ENCODE results near the gene KLRD1.
A peak's percentile ranks its signal among the peaks of the same experiment; 100 is the strongest.
"Not testable (repeated sequence)": the region's sequence is repeated elsewhere in the genome, so short reads cannot be mapped to it uniquely, and the experiment has no call there.

Gene KLRD1

GRCh38 chr12:10304161-10304574 lies 3.5 kb upstream of the KLRD1 start:
- TF ChIP-seq CTCF (conservative IDR thresholded peaks at IDR 0.05; ENCODE audit: low read depth, low read length), result no peak
- DNase-seq (ENCODE audit: low read depth), result no peak
- H3K4me3 ChIP-seq (ENCODE audit: low read length), result no peak overlapping the region

DNA sequence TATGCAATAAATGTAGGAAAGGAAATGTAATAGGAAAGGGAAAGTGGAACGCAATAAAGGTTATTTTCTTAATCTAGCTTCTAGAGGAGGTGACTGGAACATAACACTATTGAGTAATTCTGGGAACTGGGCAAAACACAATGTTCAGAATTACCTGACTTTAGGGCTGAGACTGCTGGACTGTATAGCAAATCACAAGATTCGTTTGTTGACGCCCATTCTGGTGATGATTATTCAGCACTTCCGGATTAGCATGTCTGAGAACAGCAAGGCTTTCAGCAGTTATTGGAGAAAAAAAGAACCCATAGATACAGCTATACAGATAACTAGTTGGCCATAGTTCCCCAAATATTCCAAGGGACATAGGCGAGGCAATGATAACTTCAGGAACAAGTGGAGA lies 2.3 kb upstream of the KLRD1 start:
- H3K4me3 ChIP-seq (ENCODE audit: low read length), result no peak overlapping the region
- DNase-seq (ENCODE audit: low read depth), result no peak
- TF ChIP-seq CTCF (conservative IDR thresholded peaks at IDR 0.05; ENCODE audit: low read depth, low read length), result no peak

DNA sequence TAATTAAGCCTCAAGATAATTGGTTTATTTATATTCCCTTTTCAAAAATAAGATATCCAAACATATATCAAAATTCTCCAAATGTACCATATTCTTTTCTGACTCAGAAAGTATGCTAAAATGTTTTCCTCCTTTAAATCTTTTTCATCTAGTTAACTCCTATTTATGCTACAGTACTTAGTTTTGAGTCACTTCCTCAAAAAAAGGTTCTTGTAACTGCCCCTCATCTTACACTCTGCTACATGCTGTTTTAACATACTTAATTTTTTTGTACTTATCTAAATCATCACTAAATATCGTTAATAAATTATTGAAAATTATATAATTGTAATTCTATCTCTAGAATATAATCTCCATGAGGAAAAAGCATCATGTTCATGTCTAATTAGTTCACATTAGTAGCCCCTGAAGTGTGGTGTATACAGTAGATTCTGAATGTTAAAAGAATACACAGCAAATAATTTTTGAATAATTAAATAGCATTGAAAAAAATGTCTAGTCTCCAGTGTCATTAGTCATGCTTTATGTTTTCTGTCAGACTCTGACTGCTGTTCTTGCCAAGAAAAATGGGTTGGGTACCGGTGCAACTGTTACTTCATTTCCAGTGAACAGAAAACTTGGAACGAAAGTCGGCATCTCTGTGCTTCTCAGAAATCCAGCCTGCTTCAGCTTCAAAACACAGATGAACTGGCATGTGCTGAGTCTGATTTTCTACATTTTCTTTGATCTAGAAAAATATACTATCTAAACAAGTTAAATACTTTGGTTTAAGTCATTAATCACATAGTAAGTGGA lies 3.5 kb downstream of the KLRD1 start:
- no peak overlapping the region for H3K4me3 ChIP-seq (ENCODE audit: low read length)
- TF ChIP-seq CTCF (conservative IDR thresholded peaks at IDR 0.05; ENCODE audit: low read depth, low read length), result no peak
- no peak for DNase-seq (ENCODE audit: low read depth)

GRCh38 chr12:10319388-10319787 lies 11.7 kb downstream of the KLRD1 start:
- DNase-seq (ENCODE audit: low read depth), result no peak
- no peak overlapping the region for H3K4me3 ChIP-seq (ENCODE audit: low read length)
- no peak for TF ChIP-seq CTCF (conservative IDR thresholded peaks at IDR 0.05; ENCODE audit: low read depth, low read length)

GRCh38 chr12:10320643-10321042 lies 13.0 kb downstream of the KLRD1 start:
- no peak for TF ChIP-seq CTCF (conservative IDR thresholded peaks at IDR 0.05; ENCODE audit: low read depth, low read length)
- no peak overlapping the region for H3K4me3 ChIP-seq (ENCODE audit: low read length)
- DNase-seq (ENCODE audit: low read depth), result no peak

DNA sequence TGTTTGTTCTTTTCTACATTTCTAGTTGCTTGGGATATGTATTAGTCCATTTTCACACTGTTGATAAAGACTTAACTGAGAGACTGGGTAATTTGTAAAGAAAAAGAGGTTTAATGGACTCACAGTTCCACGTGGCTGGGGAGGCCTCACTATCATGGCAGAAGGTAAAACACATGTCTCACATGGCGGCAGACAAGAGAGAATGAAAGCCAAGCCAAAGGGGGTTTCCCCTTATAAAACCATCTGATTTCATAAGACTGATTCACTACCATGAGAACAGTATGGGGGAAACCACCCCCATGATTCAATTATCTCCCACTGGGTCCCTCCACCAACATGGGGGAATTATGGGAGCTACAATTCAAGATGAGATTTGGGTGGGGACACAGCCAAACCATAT lies 21.0 kb downstream of the KLRD1 start:
- DNase-seq (ENCODE audit: low read depth); H3K4me3 ChIP-seq (ENCODE audit: low read length): not testable (repeated sequence)

GRCh38 chr12:10331642-10332239 lies 24.1 kb downstream of the KLRD1 start:
- DNase-seq (ENCODE audit: low read depth), result no peak
- TF ChIP-seq CTCF (conservative IDR thresholded peaks at IDR 0.05; ENCODE audit: low read depth, low read length), result peak; percentile 83
- H3K4me3 ChIP-seq (ENCODE audit: low read length), result no peak overlapping the region

DNA sequence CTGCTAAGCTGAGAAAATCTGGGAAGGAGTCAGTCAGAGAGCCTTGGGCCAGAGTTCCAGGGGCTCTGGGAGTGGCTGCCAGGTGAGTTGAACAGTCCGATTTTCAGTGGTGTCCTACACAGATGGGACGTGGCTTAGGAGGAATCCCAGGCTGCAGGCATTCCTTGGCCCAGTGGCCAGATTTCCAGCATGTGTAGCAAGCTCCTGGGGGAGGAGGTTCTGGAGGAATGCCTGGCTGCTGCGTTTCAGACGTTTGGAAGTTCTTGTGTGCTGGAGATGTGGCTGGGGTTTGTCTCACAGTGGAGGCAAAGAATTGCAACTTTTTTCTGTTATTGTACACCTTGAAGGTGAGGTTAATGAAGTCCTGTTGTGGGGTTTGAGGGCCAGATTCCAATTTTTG lies 28.5 kb downstream of the KLRD1 start:
- DNase-seq (ENCODE audit: low read depth); H3K4me3 ChIP-seq (ENCODE audit: low read length): not testable (repeated sequence)

- H3K4me3 ChIP-seq (ENCODE audit: low read length); DNase-seq (ENCODE audit: low read depth): not testable (repeated sequence)
These were observed 30.8 kb downstream of the KLRD1 start for GRCh38 chr12:10338470-10338869.
